ENCODE data around the gene ROMO1.

- TF ChIP-seq POLR2A (IDR thresholded peaks at IDR 0.05) (no peak), CTCF (IDR thresholded peaks at IDR 0.05) (no peak)
These were observed 35.4 kb upstream of the ROMO1 start for GRCh38 chr20:35663516-35664465.
